Femur (tissue), 1 donor: ENCODE data around the gene PKD1L1.

ENCODE experiments used
- DNase-seq: peaks from one replicate; pipeline ENCODE4 v3.0.0-alpha.2; 2017

The PKD1L1 gene

DNA sequence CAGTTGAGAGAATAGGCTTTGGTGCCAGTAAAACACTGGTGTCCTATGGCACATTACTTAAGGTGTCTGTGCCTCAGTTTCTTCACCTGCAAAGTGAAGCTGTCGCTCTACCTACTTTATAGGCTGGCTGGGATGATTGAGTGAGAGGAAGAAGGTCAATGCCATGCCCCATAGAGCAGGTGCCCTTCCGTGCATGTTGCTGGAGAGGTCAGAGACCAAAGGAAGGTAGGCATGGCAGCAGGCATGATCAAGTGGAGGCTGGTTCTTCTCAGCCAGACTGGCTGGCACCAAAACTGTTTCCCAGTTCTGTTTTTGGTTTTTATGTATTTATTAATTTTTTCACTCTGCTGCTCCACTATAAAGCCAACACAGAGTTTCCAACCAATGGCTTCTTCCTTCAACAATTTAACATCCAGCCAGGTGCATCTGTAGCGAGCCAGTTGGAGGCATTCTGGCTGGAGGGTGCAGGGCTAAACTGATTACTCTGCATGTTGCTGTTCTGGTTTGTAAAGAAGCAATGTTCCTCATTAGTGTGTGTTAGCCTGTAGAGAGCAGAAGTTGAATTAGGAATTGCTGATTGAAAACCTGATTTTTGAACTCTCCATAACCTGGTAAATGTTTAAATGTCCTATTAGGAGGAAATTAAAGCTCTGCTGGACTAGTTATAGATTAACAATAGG is 222.1 kb downstream of the PKD1L1 start:
- DNase-seq, result no peak

- no peak for DNase-seq
These were observed 223.1 kb downstream of the PKD1L1 start for GRCh38 chr7:47725031-47725780.
